Measurements from ENCODE around the gene RAB10.

DNA sequence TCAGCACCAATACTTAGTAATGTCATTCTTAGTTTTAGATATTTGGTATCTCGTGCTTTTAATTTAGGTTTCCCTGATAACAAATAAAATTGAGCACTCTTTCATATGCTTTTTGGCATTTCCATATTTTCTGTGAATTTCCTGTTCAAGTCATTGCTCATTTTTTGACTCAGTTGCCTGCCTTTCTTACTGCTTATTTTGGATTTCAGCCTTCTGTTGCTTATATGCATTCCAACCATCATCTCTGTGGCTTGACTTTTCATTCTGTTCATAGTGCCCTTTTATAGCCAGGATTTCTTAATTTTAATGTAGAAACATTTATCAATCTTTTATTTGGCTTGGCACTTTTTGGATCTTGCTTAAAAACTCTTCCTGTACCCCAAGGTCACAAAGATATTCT is 37.0 kb upstream of the RAB10 start:
- TF ChIP-seq CTCF (optimal IDR thresholded peaks at IDR 0.05 in 1 of 3, IDR thresholded peaks at IDR 0.05 in 1 of 3, conservative IDR thresholded peaks at IDR 0.05 in 1 of 3; ENCODE audit: extremely low read depth in 1 of 3, insufficient read depth in 2 of 3, low read length in 3 of 3) (no peak), EZH2 (IDR thresholded peaks at IDR 0.05; ENCODE audit: low read length) (no peak)

Data from keratinocyte (primary cell).